Cerebellar cortex (tissue), 1 donor: ENCODE results near the gene NTM.

Source experiments
- DNase-seq: peaks from one replicate; pipeline ENCODE4 v3.0.0-alpha.2; 2015; ENCODE audit warnings: low spot score

The NTM gene

GRCh38 chr11:131964698-131965483 lies 594.5 kb downstream of the NTM start:
- DNase-seq: no peak

GRCh38 chr11:131965504-131965903 lies 595.1 kb downstream of the NTM start:
- DNase-seq: no peak

GRCh38 chr11:131966667-131967066 lies 596.3 kb downstream of the NTM start:
- no peak for DNase-seq

GRCh38 chr11:131969261-131969660 lies 598.8 kb downstream of the NTM start:
- DNase-seq: no peak

- DNase-seq: peak; percentile 45
These were observed 602.6 kb downstream of the NTM start for GRCh38 chr11:131973061-131973460.

GRCh38 chr11:131975619-131976018 lies 605.2 kb downstream of the NTM start:
- no peak for DNase-seq

GRCh38 chr11:131976021-131976420 lies 605.6 kb downstream of the NTM start:
- no peak for DNase-seq

GRCh38 chr11:131977231-131977630 lies 606.8 kb downstream of the NTM start:
- peak; percentile 66 for DNase-seq

- no peak for DNase-seq
These were observed 607.4 kb downstream of the NTM start for GRCh38 chr11:131977854-131978253.

GRCh38 chr11:131978351-131978750 lies 607.9 kb downstream of the NTM start:
- DNase-seq: no peak

- DNase-seq: no peak
These were observed 608.9 kb downstream of the NTM start for GRCh38 chr11:131979364-131979763.

GRCh38 chr11:131980199-131980598 lies 609.8 kb downstream of the NTM start:
- DNase-seq: no peak

GRCh38 chr11:131980888-131981668 lies 610.7 kb downstream of the NTM start:
- no peak for DNase-seq

GRCh38 chr11:131982154-131982553 lies 611.7 kb downstream of the NTM start:
- DNase-seq: no peak

- DNase-seq: no peak
These were observed 615.5 kb downstream of the NTM start for GRCh38 chr11:131985846-131986301.

GRCh38 chr11:131987703-131988102 lies 617.3 kb downstream of the NTM start:
- no peak for DNase-seq

- DNase-seq: no peak
These were observed 621.2 kb downstream of the NTM start for GRCh38 chr11:131991606-131992005.

GRCh38 chr11:131993246-131993645 lies 622.8 kb downstream of the NTM start:
- no peak for DNase-seq

GRCh38 chr11:131998020-131998419 lies 627.6 kb downstream of the NTM start:
- DNase-seq: no peak

- DNase-seq: peak; percentile 64
These were observed 628.7 kb downstream of the NTM start for GRCh38 chr11:131999084-131999483.

GRCh38 chr11:131999955-132000354 lies 629.5 kb downstream of the NTM start:
- DNase-seq: no peak

GRCh38 chr11:132005887-132006286 lies 635.5 kb downstream of the NTM start:
- no peak for DNase-seq

GRCh38 chr11:132006884-132007580 lies 636.6 kb downstream of the NTM start:
- no peak for DNase-seq
